ENCODE results near the gene ABI3BP. TPM values are rescaled to one million over a fixed set of nuclear protein-coding genes. Genes with fewer than 3 reads are reported as not detected.

Gene ABI3BP
- total and polyA plus RNA-seq, 4 donors = 1.9 to 4.2 (median 2.4) TPM

DNA sequence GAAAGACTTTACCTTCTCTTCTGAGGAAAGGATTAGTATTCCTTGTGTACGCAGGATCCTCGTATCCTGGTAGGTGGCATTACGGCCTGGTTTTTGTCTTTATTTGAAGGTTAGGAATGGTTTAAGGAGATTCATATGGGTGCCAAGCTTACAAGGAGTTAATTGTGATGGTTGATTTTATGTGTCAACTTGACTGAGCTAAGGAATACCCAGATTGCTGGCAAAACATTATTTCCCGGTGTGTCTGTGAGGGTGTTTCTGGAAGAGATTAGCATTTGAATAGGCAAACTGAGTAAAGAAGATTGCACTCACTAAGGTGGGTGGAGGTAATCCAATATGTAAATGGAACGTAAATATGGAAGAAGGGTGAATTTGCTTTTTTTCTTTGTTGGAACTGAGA lies 44.4 kb upstream of the ABI3BP start:
- no peaks in the 10 kb centered on the region for H3K4me1 ChIP-seq (ENCODE audit: control insufficient read depth in 4 of 4, insufficient read depth in 4 of 4, low read length in 3 of 4)
- H3K27ac ChIP-seq (ENCODE audit: low read depth in 1 of 2, low read length in 2 of 2) = no peak overlapping the region
- no peak overlapping the region for H3K9ac ChIP-seq (ENCODE audit: low read depth in 1 of 2, low read length in 2 of 2)
- DNase-seq (ENCODE audit: low spot score) = no peak
- no peak overlapping the region for H3K4me3 ChIP-seq (ENCODE audit: low read depth in 1 of 3, low read length in 3 of 3)
- H3K27me3 ChIP-seq (ENCODE audit: control insufficient read depth in 4 of 4, insufficient read depth in 4 of 4, low read length in 3 of 4) = no peaks in the 10 kb centered on the region
- no peaks in the 10 kb centered on the region for H3K36me3 ChIP-seq (ENCODE audit: control insufficient read depth in 4 of 4, insufficient read depth in 3 of 4, low read depth in 1 of 4, low read length in 3 of 4)
- no peak for TF ChIP-seq SP1 (IDR thresholded peaks at IDR 0.05)
- TF ChIP-seq RAD21 (IDR thresholded peaks at IDR 0.05) = no peak
- TF ChIP-seq HNF4A (conservative IDR thresholded peaks at IDR 0.05) = no peak
- TF ChIP-seq RXRA (IDR thresholded peaks at IDR 0.05) = no peak
- TF ChIP-seq, protein P1, sequence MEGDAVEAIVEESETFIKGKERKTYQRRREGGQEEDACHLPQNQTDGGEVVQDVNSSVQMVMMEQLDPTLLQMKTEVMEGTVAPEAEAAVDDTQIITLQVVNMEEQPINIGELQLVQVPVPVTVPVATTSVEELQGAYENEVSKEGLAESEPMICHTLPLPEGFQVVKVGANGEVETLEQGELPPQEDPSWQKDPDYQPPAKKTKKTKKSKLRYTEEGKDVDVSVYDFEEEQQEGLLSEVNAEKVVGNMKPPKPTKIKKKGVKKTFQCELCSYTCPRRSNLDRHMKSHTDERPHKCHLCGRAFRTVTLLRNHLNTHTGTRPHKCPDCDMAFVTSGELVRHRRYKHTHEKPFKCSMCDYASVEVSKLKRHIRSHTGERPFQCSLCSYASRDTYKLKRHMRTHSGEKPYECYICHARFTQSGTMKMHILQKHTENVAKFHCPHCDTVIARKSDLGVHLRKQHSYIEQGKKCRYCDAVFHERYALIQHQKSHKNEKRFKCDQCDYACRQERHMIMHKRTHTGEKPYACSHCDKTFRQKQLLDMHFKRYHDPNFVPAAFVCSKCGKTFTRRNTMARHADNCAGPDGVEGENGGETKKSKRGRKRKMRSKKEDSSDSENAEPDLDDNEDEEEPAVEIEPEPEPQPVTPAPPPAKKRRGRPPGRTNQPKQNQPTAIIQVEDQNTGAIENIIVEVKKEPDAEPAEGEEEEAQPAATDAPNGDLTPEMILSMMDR (IDR thresholded peaks at IDR 0.05; ENCODE audit: low read depth, low read length, missing input control) = no peak
- TF ChIP-seq, protein P2, sequence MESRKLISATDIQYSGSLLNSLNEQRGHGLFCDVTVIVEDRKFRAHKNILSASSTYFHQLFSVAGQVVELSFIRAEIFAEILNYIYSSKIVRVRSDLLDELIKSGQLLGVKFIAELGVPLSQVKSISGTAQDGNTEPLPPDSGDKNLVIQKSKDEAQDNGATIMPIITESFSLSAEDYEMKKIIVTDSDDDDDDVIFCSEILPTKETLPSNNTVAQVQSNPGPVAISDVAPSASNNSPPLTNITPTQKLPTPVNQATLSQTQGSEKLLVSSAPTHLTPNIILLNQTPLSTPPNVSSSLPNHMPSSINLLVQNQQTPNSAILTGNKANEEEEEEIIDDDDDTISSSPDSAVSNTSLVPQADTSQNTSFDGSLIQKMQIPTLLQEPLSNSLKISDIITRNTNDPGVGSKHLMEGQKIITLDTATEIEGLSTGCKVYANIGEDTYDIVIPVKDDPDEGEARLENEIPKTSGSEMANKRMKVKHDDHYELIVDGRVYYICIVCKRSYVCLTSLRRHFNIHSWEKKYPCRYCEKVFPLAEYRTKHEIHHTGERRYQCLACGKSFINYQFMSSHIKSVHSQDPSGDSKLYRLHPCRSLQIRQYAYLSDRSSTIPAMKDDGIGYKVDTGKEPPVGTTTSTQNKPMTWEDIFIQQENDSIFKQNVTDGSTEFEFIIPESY (IDR thresholded peaks at IDR 0.05) = no peak
- TF ChIP-seq, protein P3, sequence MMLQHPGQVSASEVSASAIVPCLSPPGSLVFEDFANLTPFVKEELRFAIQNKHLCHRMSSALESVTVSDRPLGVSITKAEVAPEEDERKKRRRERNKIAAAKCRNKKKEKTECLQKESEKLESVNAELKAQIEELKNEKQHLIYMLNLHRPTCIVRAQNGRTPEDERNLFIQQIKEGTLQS (IDR thresholded peaks at IDR 0.05) = no peak
- no peak for TF ChIP-seq GABPA (IDR thresholded peaks at IDR 0.05 in 1 of 2, conservative IDR thresholded peaks at IDR 0.05 in 1 of 2)
- no peak for TF ChIP-seq HNF4G (IDR thresholded peaks at IDR 0.05)
- no peaks in the 10 kb centered on the region for H3K9me3 ChIP-seq (ENCODE audit: control insufficient read depth in 4 of 4, low read length in 3 of 4)
- 90% methylated on average over 5 of the region's 5 CpGs for WGBS

DNA sequence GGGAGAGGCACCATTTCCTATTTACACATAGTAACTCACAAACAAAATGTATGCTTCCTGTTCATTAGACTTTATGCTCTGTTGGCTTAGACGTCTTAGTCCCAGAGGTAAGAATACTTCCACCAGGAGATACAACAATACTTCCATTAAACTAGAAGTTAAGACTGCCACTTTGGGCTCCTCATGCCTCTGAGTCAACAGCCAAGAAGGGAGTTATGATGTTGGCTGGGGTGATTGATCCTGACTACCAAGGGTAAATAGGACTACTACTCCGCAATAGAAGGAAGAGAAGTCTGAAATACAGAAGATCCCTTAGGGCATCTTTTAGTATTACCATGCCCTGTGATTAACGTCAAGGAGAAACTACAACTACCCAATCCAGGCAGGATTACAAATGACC lies 43.5 kb upstream of the ABI3BP start:
- H3K36me3 ChIP-seq (ENCODE audit: control insufficient read depth in 4 of 4, insufficient read depth in 3 of 4, low read depth in 1 of 4, low read length in 3 of 4) = no peaks in the 10 kb centered on the region
- H3K9me3 ChIP-seq (ENCODE audit: control insufficient read depth in 4 of 4, low read length in 3 of 4) = peaks cover 0 to 2% (median 1%) of the 10 kb centered on the region in 4 donors
- no peak for DNase-seq (ENCODE audit: low spot score)
- no peak overlapping the region for H3K9ac ChIP-seq (ENCODE audit: low read depth in 1 of 2, low read length in 2 of 2)
- H3K27me3 ChIP-seq (ENCODE audit: control insufficient read depth in 4 of 4, insufficient read depth in 4 of 4, low read length in 3 of 4) = no peaks in the 10 kb centered on the region
- no peaks in the 10 kb centered on the region for H3K4me1 ChIP-seq (ENCODE audit: control insufficient read depth in 4 of 4, insufficient read depth in 4 of 4, low read length in 3 of 4)
- WGBS = 86% methylated on average over 3 of the region's 3 CpGs
- no peak overlapping the region for H3K27ac ChIP-seq (ENCODE audit: low read depth in 1 of 2, low read length in 2 of 2)
- no peak for TF ChIP-seq EGR1 (IDR thresholded peaks at IDR 0.05; ENCODE audit: low read depth in 2 of 2)
- TF ChIP-seq HNF4G (IDR thresholded peaks at IDR 0.05) = no peak
- TF ChIP-seq, protein P1 (IDR thresholded peaks at IDR 0.05; ENCODE audit: low read depth, low read length, missing input control) = no peak
- TF ChIP-seq NR2F2 (IDR thresholded peaks at IDR 0.05) = no peak
- TF ChIP-seq RAD21 (IDR thresholded peaks at IDR 0.05) = no peak
- no peak for TF ChIP-seq FOXA1 (IDR thresholded peaks at IDR 0.05)
- no peak for TF ChIP-seq FOXA2 (IDR thresholded peaks at IDR 0.05)
- TF ChIP-seq HNF4A (conservative IDR thresholded peaks at IDR 0.05) = no peak
- TF ChIP-seq, protein P4, sequence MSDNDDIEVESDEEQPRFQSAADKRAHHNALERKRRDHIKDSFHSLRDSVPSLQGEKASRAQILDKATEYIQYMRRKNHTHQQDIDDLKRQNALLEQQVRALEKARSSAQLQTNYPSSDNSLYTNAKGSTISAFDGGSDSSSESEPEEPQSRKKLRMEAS (IDR thresholded peaks at IDR 0.05) = no peak
- no peak overlapping the region for H3K4me3 ChIP-seq (ENCODE audit: low read depth in 1 of 3, low read length in 3 of 3)
